DMS53 treated with DMSO at 0.1 percent for 48 hours (cell line): ENCODE results near the gene PZP.
A peak's percentile ranks its signal among the peaks of the same experiment; 100 is the strongest.
"Not testable (repeated sequence)": the region's sequence is repeated elsewhere in the genome, so short reads cannot be mapped to it uniquely, and the experiment has no call there.

Experiments used
- DNase-seq: peaks from one replicate; lab custom pipeline; 2025; ENCODE audit not compliant: unreplicated experiment; lab: John Stamatoyannopoulos, UW

Gene PZP

GRCh38 chr12:9184276-9184675, 23.9 kb downstream of the PZP start:
- DNase-seq: no peak

- DNase-seq: no peak
Measured at GRCh38 chr12:9180810-9181209, 27.4 kb downstream of the PZP start.

GRCh38 chr12:9179781-9180180, 28.4 kb downstream of the PZP start:
- no peak for DNase-seq

GRCh38 chr12:9169979-9170634, 38.1 kb downstream of the PZP start:
- DNase-seq: no peak

GRCh38 chr12:9167345-9167744, 40.9 kb downstream of the PZP start:
- DNase-seq: not testable (repeated sequence)

- no peak for DNase-seq
Measured at GRCh38 chr12:9163392-9163791, 44.8 kb downstream of the PZP start.

GRCh38 chr12:9156119-9156518, 52.1 kb downstream of the PZP start:
- no peak for DNase-seq

- peak; percentile 31 for DNase-seq
Measured at GRCh38 chr12:9149372-9149771, 58.8 kb downstream of the PZP start.

- no peak for DNase-seq
Measured at GRCh38 chr12:9148926-9149325, 59.3 kb downstream of the PZP start.

GRCh38 chr12:9147461-9147860, 60.7 kb downstream of the PZP start:
- no peak for DNase-seq

- no peak for DNase-seq
Measured at GRCh38 chr12:9144730-9145106, 63.5 kb downstream of the PZP start.

GRCh38 chr12:9143929-9144729, 64.1 kb downstream of the PZP start:
- DNase-seq: no peak

GRCh38 chr12:9143137-9143536, 65.1 kb downstream of the PZP start:
- no peak for DNase-seq

GRCh38 chr12:9139588-9140290, 68.5 kb downstream of the PZP start:
- not testable (repeated sequence) for DNase-seq

- DNase-seq: no peak
Measured at GRCh38 chr12:9135903-9136310, 72.3 kb downstream of the PZP start.

- peak; percentile 18 for DNase-seq
Measured at GRCh38 chr12:9134981-9135628, 73.1 kb downstream of the PZP start.

- DNase-seq: no peak
Measured at GRCh38 chr12:9133216-9133916, 74.8 kb downstream of the PZP start.

- DNase-seq: no peak
Measured at GRCh38 chr12:9132008-9132535, 76.1 kb downstream of the PZP start.

- DNase-seq: no peak
Measured at GRCh38 chr12:9130244-9130643, 78.0 kb downstream of the PZP start.

GRCh38 chr12:9127936-9128663, 80.1 kb downstream of the PZP start:
- DNase-seq: no peak
